ENCODE data around the gene BATF.

Gene BATF

GRCh38 chr14:75548544-75548943 is 26.3 kb downstream of the BATF start:
- no peak for DNase-seq (ENCODE audit: extremely low spot score)
- no peak for TF ChIP-seq SP1 (IDR thresholded peaks at IDR 0.05)
- no peak for TF ChIP-seq FOXM1 (IDR thresholded peaks at IDR 0.05; ENCODE audit: borderline replicate concordance)
- TF ChIP-seq ZNF384 (IDR thresholded peaks at IDR 0.05), result no peak
- TF ChIP-seq NFRKB (IDR thresholded peaks at IDR 0.05), result no peak
- TF ChIP-seq SUZ12 (IDR thresholded peaks at IDR 0.05), result no peak
- TF ChIP-seq ELF4 (IDR thresholded peaks at IDR 0.05), result no peak
- TF ChIP-seq L3MBTL2 (conservative IDR thresholded peaks at IDR 0.05), result no peak
- TF ChIP-seq ARNT (IDR thresholded peaks at IDR 0.05), result no peak
- TF ChIP-seq FOXA1 (IDR thresholded peaks at IDR 0.05), result no peak
- no peak for TF ChIP-seq FOXK2 (IDR thresholded peaks at IDR 0.05)
- TF ChIP-seq CTBP1 (IDR thresholded peaks at IDR 0.05; ENCODE audit: borderline replicate concordance), result no peak
- no peak for TF ChIP-seq TARDBP (IDR thresholded peaks at IDR 0.05)
- no peak for TF ChIP-seq HDGF (IDR thresholded peaks at IDR 0.05; ENCODE audit: borderline replicate concordance)
- no peak for TF ChIP-seq LEF1 (IDR thresholded peaks at IDR 0.05; ENCODE audit: borderline replicate concordance)
- no peak for TF ChIP-seq BHLHE40 (IDR thresholded peaks at IDR 0.05; ENCODE audit: borderline replicate concordance)
- no peak for TF ChIP-seq PKNOX1 (IDR thresholded peaks at IDR 0.05)
- ChIA-PET POLR2A (no interaction called here), CTCF (interaction anchor here (0.8 to 1.5 kb wide), 2 partner anchors 12 to 29 kb away, joined by 3 to 4 read pairs; no protein-coding TSS in a partner anchor)

GRCh38 chr14:75549169-75549568 is 26.9 kb downstream of the BATF start:
- ChIA-PET POLR2A (interaction anchor here (0.9 kb wide), 1 partner anchor 12 kb away, joined by 3 read pairs; no protein-coding TSS in a partner anchor), CTCF (interaction anchor here (0.8 to 1.5 kb wide), 2 partner anchors 11 to 29 kb away, joined by 3 to 4 read pairs; no protein-coding TSS in a partner anchor)
- no peak for TF ChIP-seq LEF1 (IDR thresholded peaks at IDR 0.05; ENCODE audit: borderline replicate concordance)
- no peak for TF ChIP-seq FOXM1 (IDR thresholded peaks at IDR 0.05; ENCODE audit: borderline replicate concordance)
- TF ChIP-seq NFRKB (IDR thresholded peaks at IDR 0.05), result no peak
- no peak for TF ChIP-seq PKNOX1 (IDR thresholded peaks at IDR 0.05)
- no peak for TF ChIP-seq ARNT (IDR thresholded peaks at IDR 0.05)
- no peak for TF ChIP-seq TARDBP (IDR thresholded peaks at IDR 0.05)
- no peak for TF ChIP-seq SUZ12 (IDR thresholded peaks at IDR 0.05)
- TF ChIP-seq BHLHE40 (IDR thresholded peaks at IDR 0.05; ENCODE audit: borderline replicate concordance), result no peak
- TF ChIP-seq L3MBTL2 (conservative IDR thresholded peaks at IDR 0.05), result no peak
- no peak for TF ChIP-seq FOXK2 (IDR thresholded peaks at IDR 0.05)
- no peak for TF ChIP-seq FOXA1 (IDR thresholded peaks at IDR 0.05)
- DNase-seq (ENCODE audit: extremely low spot score), result no peak

- no peak for DNase-seq (ENCODE audit: extremely low spot score)
- ChIA-PET CTCF (no interaction called here), POLR2A (no interaction called here)
- TF ChIP-seq SP1 (IDR thresholded peaks at IDR 0.05) (no peak), ARNT (IDR thresholded peaks at IDR 0.05) (no peak), PKNOX1 (IDR thresholded peaks at IDR 0.05) (no peak), FOXM1 (IDR thresholded peaks at IDR 0.05; ENCODE audit: borderline replicate concordance) (no peak)
Measured at GRCh38 chr14:75551021-75551420, 28.8 kb downstream of the BATF start.

GRCh38 chr14:75553157-75553556 is 30.9 kb downstream of the BATF start:
- ChIA-PET POLR2A (no interaction called here), CTCF (interaction anchor here (1.2 kb wide), 1 partner anchor 8 kb away, joined by 6 read pairs; no protein-coding TSS in a partner anchor)
- TF ChIP-seq ZNF384 (IDR thresholded peaks at IDR 0.05) (no peak), SUZ12 (IDR thresholded peaks at IDR 0.05) (no peak), NFRKB (IDR thresholded peaks at IDR 0.05) (no peak), CTBP1 (IDR thresholded peaks at IDR 0.05; ENCODE audit: borderline replicate concordance) (no peak), ELF4 (IDR thresholded peaks at IDR 0.05) (no peak), LEF1 (IDR thresholded peaks at IDR 0.05; ENCODE audit: borderline replicate concordance) (no peak), ARNT (IDR thresholded peaks at IDR 0.05) (no peak), FOXA1 (IDR thresholded peaks at IDR 0.05) (no peak), L3MBTL2 (conservative IDR thresholded peaks at IDR 0.05) (no peak), FOXK2 (IDR thresholded peaks at IDR 0.05) (no peak), HDGF (IDR thresholded peaks at IDR 0.05; ENCODE audit: borderline replicate concordance) (no peak), SP1 (IDR thresholded peaks at IDR 0.05) (no peak)
- no peak for DNase-seq (ENCODE audit: extremely low spot score)

- DNase-seq (ENCODE audit: extremely low spot score), result no peak
- POLR2A ChIA-PET, result no interaction called here
- CTCF ChIA-PET, result no interaction called here
Measured at GRCh38 chr14:75553761-75554364, 31.6 kb downstream of the BATF start.

More at GRCh38 chr14:75553761-75554364, 31.6 kb downstream of the BATF start:
- TF ChIP-seq LEF1 (IDR thresholded peaks at IDR 0.05; ENCODE audit: borderline replicate concordance) (no peak), SP1 (IDR thresholded peaks at IDR 0.05) (no peak), HDGF (IDR thresholded peaks at IDR 0.05; ENCODE audit: borderline replicate concordance) (no peak), FOXM1 (IDR thresholded peaks at IDR 0.05; ENCODE audit: borderline replicate concordance) (no peak), PKNOX1 (IDR thresholded peaks at IDR 0.05) (no peak), BHLHE40 (IDR thresholded peaks at IDR 0.05; ENCODE audit: borderline replicate concordance) (no peak), CTBP1 (IDR thresholded peaks at IDR 0.05; ENCODE audit: borderline replicate concordance) (no peak), TARDBP (IDR thresholded peaks at IDR 0.05) (no peak), L3MBTL2 (conservative IDR thresholded peaks at IDR 0.05) (no peak)

All from HEK293T (cell line).